ENCODE measurements around the gene TCN2.
"Not testable (repeated sequence)": the region's sequence is repeated elsewhere in the genome, so short reads cannot be mapped to it uniquely, and the experiment has no call there.

Gene TCN2

DNA sequence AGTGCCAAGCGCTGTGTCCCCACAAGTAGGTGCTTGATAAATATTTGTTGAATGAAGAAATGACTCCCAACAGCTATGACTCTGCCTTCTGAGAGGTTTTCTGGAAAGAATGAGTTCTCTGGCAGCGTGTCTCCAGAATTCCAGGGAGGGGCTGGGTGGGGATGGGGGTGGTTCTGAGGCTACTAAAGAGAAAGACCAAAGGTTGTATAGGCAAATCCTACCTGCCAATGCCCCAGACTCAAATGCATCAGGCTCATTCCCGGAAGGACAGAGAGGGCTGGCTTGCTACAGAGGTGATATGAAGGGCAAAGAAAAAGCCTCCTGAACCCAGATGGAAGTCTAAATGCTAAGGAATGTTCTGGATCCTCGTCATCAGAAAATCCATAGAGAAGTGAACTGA, 58.8 kb downstream of the TCN2 start:
- no peak for DNase-seq
- intact Hi-C loops (cut with DNase I) = no loop called here

DNA sequence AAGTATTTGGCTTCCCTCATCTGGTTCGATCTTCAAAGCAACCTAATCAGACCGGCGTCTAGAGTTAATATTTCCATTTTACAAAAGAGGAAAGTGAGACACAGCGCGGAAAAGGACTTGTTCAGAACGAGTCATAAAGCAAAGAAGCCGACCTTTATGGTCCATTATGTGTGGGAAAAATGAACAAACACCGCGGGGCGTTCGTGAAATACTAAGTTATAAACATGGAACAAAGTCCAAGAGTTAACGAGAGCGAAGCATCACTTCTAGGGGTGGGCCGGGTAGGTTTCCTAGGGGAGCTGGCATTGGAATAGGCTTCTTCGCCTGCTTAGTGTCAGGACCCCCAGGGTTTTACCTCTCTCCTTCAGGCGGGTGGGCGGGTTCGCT, 60.1 kb downstream of the TCN2 start:
- intact Hi-C loops (cut with DNase I) = no loop called here
- no peak for DNase-seq

DNA sequence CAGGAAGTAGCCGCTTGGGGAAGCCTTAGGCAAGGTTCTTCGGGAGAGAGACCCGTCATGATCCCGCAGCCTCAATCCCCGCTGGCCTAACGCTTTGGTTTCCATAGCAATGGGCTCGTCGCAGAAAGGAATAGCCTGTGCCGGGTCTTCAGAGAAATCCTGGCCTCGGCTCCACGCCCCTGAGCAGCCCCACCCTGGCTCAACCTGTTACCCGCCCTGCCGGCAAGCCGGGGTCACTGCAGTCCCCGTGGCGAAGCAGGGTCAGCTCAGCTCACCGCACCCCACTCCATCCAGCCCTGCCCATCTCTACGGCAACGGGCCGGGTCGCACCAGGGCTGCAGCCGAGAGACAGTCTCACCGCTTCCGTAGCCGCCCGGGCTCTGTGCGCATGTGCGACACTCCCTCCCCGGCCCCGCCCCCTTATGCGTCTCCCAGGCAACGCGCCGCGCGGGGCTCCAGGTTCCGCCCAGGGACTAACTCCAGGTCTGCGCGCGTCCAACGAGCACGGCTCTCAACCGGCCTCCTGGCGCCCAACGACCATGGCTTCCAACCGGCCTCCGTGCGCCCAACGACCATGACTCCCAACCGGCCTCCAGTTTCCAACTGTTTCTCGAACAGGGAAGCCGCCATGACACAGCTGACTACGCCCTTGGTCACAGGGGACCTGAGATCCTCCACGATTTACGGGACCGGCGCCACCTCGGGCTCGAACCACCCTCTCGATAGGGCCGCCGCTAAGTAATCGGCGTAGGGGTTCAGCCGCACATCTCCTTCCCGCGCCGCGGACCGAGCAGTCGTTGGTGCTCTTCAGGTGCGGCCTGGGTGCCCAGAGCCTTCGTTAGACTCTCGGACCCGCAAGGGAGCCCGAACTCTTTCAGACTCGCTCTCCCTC, 60.8 kb downstream of the TCN2 start, which contains the start of gene DUSP18:
DUSP18 (minus strand) TSS at position 382 of the 892 bp plus-strand sequence. CDS start 3,872 bp downstream, outside the sequence.
- DNase-seq = peak; percentile 88 to 97 (median 94)
- intact Hi-C loops (cut with DNase I) = no loop called here

DNA sequence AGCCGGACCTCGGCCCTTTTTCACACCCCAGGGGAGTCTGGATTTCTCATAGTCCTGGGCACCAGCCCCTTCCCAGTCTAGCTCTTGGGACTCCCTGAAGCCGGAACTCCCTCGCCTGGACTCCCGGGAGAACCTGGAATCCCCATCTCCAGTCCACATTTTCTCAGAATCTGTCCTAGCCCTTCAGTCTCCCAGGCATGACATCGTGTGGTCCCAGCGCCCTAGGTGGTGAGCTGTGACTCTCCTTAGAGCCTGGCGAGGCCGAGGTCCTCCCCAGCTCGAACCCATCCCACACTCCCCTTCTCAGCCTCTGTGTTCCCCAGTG, 61.4 kb downstream of the TCN2 start:
- peak in 2 of 42 donors; percentile 9 to 39 for DNase-seq
- intact Hi-C loops (cut with DNase I) = no loop called here

DNA sequence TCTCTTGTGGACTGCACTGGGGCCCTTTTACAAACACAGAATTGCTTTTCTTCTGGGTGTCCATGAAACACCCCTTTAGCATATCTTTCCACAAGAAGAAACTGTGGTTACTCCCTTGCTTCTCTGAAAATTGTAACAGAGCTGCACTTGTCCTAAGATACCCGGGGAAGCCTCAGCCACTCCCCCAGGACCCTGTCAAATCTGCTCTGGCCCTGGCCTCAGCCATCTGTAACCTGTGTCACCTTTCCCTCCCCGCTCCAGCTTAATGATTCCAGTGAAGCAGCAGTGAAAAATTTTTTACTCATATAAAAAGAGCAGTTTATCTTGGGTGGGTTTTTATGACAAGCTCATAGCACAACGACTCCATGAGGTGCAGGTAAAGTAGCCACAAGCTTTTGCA, 64.1 kb downstream of the TCN2 start:
- no peak for DNase-seq
- intact Hi-C loops (cut with DNase I) = no loop called here

DNA sequence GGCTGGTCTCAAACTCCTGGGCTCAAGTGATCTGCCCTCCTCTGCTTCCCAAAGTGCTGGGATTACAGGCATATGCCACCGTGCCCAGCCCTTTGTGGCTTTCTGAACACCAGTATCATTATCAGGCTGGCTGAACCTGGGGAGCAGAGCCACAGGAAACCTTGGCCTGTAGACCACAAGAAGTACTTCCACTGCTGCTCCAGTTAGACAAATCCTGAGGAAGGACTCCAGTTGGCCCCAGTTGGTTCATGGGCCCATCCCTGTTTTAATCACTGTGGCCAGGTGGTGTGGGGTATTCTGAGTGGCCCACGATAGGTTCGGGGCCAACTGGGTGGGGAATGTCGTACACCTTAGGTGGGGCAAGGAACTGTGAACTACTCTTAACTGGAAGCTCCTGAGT, 66.2 kb downstream of the TCN2 start:
- intact Hi-C loops (cut with DNase I) = no loop called here
- no peak for DNase-seq

DNA sequence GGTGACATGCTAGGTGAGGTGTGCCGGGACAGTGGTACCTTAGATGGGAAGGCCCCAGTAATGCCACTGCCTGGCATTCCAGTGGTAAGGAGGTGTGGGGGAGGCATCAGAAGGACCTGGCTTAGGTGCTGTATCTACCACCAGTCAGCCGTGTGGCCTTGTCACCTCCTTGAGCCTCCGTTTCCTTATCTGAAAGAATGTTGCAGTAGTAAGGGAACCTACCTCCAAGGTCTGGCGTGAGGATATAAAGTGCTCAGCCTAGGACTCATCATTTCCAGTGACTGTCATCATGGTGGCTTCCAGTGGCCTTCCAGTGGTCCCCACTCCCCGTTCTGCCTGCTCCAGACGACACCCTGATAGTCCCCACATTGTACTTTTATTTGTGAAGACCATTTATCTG, 67.5 kb downstream of the TCN2 start:
- DNase-seq = no peak
- intact Hi-C loops (cut with DNase I) = no loop called here

DNA sequence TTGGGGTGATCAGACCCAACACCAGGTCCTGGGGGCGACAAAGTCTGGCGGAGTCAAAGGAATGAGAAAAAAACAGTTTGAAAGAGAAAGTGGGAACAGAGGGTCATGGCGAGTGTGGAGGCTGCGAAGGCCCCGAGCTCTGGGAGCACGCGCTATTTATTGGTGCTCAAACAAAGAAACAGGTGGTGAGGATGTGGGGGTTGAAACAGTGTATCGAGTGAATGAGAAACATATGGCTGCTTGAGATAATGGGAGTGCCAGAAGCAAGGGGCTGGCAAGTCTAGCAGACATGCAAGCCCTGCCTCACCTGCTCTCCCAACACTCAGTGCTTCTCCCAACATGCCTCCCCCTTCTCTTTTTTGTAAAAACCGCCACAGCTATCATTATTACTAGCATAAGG, 68.5 kb downstream of the TCN2 start:
- DNase-seq = no peak

DNA sequence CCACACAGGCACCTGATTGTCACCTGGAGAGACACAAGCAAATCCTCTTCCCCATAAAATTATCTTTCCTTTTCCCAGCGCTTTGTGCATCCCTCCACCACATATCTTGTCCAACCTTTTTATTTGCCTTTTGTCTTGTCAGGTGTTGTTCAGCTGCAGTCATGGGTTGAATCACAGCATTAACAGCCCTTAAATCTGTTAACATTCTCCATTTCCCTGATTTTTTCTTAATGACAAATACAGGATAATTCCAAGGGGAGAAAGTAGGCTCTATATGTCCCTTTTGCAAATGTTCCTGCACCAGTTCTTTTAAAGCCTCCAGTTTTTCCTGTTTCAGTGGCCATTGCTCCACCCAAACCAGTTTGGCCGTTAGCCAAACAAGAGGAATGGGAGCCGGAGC, 69.6 kb downstream of the TCN2 start:
- DNase-seq; intact Hi-C loops (cut with DNase I): not testable (repeated sequence)

More for the DNA sequence above, 68.5 kb downstream of the TCN2 start:
- intact Hi-C loops (cut with DNase I) = no loop called here
